Neutrophil (primary cell): ENCODE results near the gene PSKH1.
"Not testable (repeated sequence)": the region's sequence is repeated elsewhere in the genome, so short reads cannot be mapped to it uniquely, and the experiment has no call there.

Source experiments
- H3K27ac ChIP-seq: fragments of 200-600 bp; sonication (generic); 2 replicates; pipeline ENCODE4 v1.5.1; 2016; ENCODE audit warnings: mild to moderate bottlenecking, moderate library complexity
- H3K27me3 ChIP-seq: fragments of 200-600 bp; sonication (generic); 2 replicates; pipeline ENCODE4 v1.6.0; 2016; ENCODE audit warnings: mild to moderate bottlenecking
- H3K36me3 ChIP-seq: fragments of 200-600 bp; sonication (generic); 2 replicates; pipeline ENCODE4 v1.5.1; 2017
- H3K4me1 ChIP-seq, 2 experiments: fragments of 200-600 bp in 1 of 2; sonication (generic) in 1 of 2; 1 replicate in 1 of 2; 2 replicates in 1 of 2; pipeline versions ENCODE4 v1.5.1 to v1.6.1; 2013 to 2016; ENCODE audit warnings: low read depth in 1 of 2, low read length in 1 of 2, mild to moderate bottlenecking in 1 of 2, moderate library complexity in 1 of 2; ENCODE audit not compliant: control insufficient read depth in 1 of 2, insufficient read depth in 1 of 2
- H3K4me3 ChIP-seq, 2 experiments: fragments of 200-600 bp in 1 of 2; sonication (generic) in 1 of 2; 1 replicate in 1 of 2; 2 replicates in 1 of 2; pipeline ENCODE4 v1.5.1; 2013 to 2016; ENCODE audit warnings: low read depth in 1 of 2, low read length in 1 of 2, mild to moderate bottlenecking in 1 of 2, moderate library complexity in 1 of 2
- H3K9me3 ChIP-seq: fragments of 200-600 bp; sonication (generic); 2 replicates; pipeline ENCODE4 v1.5.1; 2016
- CTCF ChIP-seq: fragments of 200-600 bp; sonication (generic); IDR thresholded peaks from 2 replicates; pipeline ENCODE4 v1.5.1; 2016; ENCODE audit warnings: antibody characterized with exemption

The PSKH1 gene

GRCh38 chr16:67862623-67863583 is 30.2 kb upstream of the PSKH1 start:
- Histone ChIP-seq H3K27ac (no peak overlapping the region), H3K4me1 (peaks cover 0 to 4% of the 10 kb centered on the region in 2 experiments), H3K9me3 (no peaks in the 10 kb centered on the region), H3K4me3 (no peak overlapping the region), H3K36me3 (peaks cover 7% of the 10 kb centered on the region), H3K27me3 (no peaks in the 10 kb centered on the region)
- no peak for TF ChIP-seq CTCF

GRCh38 chr16:67864044-67864443 is 29.0 kb upstream of the PSKH1 start:
- not testable (repeated sequence) for H3K27ac ChIP-seq, H3K27me3 ChIP-seq, H3K4me1 ChIP-seq, H3K9me3 ChIP-seq, H3K4me3 ChIP-seq
- peaks cover 16% of the 10 kb centered on the region for H3K36me3 ChIP-seq

GRCh38 chr16:67864594-67864993 is 28.5 kb upstream of the PSKH1 start:
- H3K36me3 ChIP-seq = peaks cover 16% of the 10 kb centered on the region
- H3K27me3 ChIP-seq = no peaks in the 10 kb centered on the region
- no peak overlapping the region for H3K4me3 ChIP-seq
- no peak overlapping the region for H3K27ac ChIP-seq
- no peaks in the 10 kb centered on the region for H3K4me1 ChIP-seq
- H3K9me3 ChIP-seq = no peaks in the 10 kb centered on the region
- TF ChIP-seq CTCF = no peak

- H3K27me3 ChIP-seq = no peaks in the 10 kb centered on the region
- peaks cover 16% of the 10 kb centered on the region for H3K36me3 ChIP-seq
These were observed 27.7 kb upstream of the PSKH1 start for GRCh38 chr16:67865318-67865717.

GRCh38 chr16:67868290-67868689 is 24.8 kb upstream of the PSKH1 start:
- Histone ChIP-seq H3K9me3 (no peaks in the 10 kb centered on the region), H3K4me3 (no peak overlapping the region), H3K36me3 (peaks cover 16% of the 10 kb centered on the region), H3K4me1 (peaks cover 10 to 14% of the 10 kb centered on the region in 2 experiments), H3K27ac (no peak overlapping the region), H3K27me3 (no peaks in the 10 kb centered on the region)
- TF ChIP-seq CTCF = no peak

More at GRCh38 chr16:67865318-67865717, 27.7 kb upstream of the PSKH1 start:
- Histone ChIP-seq H3K27ac (no peak overlapping the region), H3K4me3 (no peak overlapping the region), H3K9me3 (no peaks in the 10 kb centered on the region), H3K4me1 (no peaks in the 10 kb centered on the region)
- no peak for TF ChIP-seq CTCF

GRCh38 chr16:67869653-67870052 is 23.4 kb upstream of the PSKH1 start:
- peaks cover 16% of the 10 kb centered on the region for H3K36me3 ChIP-seq
- H3K27ac ChIP-seq = no peak overlapping the region
- H3K4me1 ChIP-seq = peaks cover 23 to 27% of the 10 kb centered on the region in 2 experiments
- no peaks in the 10 kb centered on the region for H3K27me3 ChIP-seq
- no peaks in the 10 kb centered on the region for H3K9me3 ChIP-seq
- TF ChIP-seq CTCF = no peak
- no peak overlapping the region for H3K4me3 ChIP-seq
